ENCODE measurements around the gene ERF. TPM values are rescaled to one million over a fixed set of nuclear protein-coding genes. Genes with fewer than 3 reads are reported as not detected.

Gene ERF
- 10.6 and 20.4 TPM in 2 replicates for total RNA-seq (ENCODE audit: low replicate concordance)

GRCh38 chr19:42254850-42255765 is at the start of gene ERF:
Gene ERF (minus strand): TSS chr19:42255128. CDS start chr19:42254999, 129 bp downstream.

DNA sequence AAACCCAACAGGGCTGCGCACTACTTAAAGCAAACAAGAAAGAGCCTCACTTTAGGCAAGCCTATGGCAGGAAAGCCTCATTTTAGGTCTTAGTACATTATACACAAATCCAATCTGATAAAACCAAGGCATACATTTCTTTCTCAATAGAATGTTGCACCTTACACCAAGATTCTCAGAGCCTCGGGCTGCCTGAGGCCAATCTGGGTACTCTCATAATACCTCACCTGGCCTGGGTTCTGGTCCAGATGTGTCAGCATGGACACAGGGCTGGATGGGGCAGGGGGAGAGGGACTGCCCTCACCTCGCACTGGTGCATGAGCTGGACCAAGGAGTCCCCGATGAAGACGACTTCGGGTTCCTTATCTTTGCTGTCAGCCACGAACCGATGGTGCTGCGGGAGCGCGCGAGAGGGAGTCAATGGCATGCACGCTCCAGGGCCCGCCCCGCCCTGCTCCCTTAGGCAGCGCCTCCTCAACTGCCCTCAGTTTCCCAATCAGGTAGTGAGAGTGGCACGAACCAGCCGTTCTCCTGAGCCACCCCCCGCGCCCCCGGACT is 46.8 kb upstream of the ERF start, which contains the start of gene PRR19:
PRR19 (plus strand) TSS at position 487 of the 558 bp plus-strand sequence. CDS start 7,453 bp downstream, outside the sequence.

GRCh38 chr19:42268704-42269477 is 14.0 kb upstream of the ERF start, which contains the start of gene CIC:
Gene CIC (plus strand): TSS chr19:42269252. CDS start chr19:42271784, 2,532 bp downstream.

DNA sequence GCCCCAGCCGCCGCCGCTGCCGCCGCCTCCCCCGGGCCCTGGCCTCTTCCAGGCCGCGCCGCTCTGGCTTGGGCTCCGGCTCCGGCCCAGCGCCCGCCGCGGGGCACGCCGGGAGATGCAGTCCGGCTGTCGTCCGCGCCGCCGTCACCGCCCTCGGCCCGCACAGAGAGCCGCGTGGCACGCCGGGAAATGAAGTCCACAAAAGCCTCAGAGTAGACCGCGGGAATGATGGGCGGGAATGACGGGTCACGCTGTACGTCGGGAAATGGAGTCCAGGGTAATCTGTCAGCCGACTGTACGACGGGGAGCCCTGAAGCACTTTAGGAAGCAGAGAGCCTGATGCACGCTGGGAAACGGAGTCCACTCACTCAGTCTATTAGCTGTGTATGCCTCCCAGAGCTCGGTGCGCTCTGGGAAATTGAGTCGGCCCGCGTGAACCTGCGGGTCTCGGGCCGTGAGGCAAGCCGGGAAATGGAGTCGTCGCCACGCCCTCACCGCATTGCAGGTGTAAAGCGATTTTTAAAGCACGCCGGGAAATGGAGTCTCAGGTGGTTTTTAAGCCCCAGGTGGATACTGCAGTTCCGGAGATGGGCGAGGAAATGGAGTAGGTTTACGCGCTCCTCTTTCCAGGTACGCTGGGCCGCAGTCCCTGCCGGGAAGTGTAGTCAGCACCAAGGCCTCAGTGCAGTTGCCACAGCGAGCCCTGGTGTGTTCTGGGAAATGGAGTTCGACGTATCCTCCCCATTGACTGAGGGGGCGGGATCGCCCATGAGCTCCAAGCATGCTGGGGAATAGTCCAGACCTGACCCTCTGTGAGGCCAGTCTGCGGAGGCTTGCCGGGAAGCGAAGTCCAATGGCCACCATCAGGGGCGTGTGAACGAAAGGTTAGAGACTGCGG is 12.2 kb downstream of the ERF start, which contains the start of gene GSK3A:
GSK3A (minus strand) TSS at position 91 of the 898 bp plus-strand sequence. CDS start 137 bp downstream, outside the sequence.

GRCh38 chr19:42219812-42220750 is 34.8 kb downstream of the ERF start, which contains the start of gene ZNF526:
Gene ZNF526 (plus strand): TSS chr19:42220312. CDS start chr19:42224404, 4,092 bp downstream.

GRCh38 chr19:42217520-42218437 is 37.1 kb downstream of the ERF start, which contains the start of gene DEDD2:
Gene DEDD2 (minus strand): TSS chr19:42217677. CDS start chr19:42217007, 670 bp downstream.

Other genes with a start within 250 kb of the ERF start
- 0.23 TPM in 1 of 2 replicates, not detected in the other for gene GRIK5, start 184.9 kb downstream of the ERF start, total RNA-seq (ENCODE audit: low replicate concordance)
- gene ZNF574, start 179.0 kb downstream of the ERF start, total RNA-seq (ENCODE audit: low replicate concordance), result 6.6 and 8.2 TPM in 2 replicates
- gene POU2F2, start 122.7 kb downstream of the ERF start, total RNA-seq (ENCODE audit: low replicate concordance), result 0.08 and 0.12 TPM in 2 replicates
- gene DEDD2, start 37.5 kb downstream of the ERF start, total RNA-seq (ENCODE audit: low replicate concordance), result 10.8 and 16.6 TPM in 2 replicates
- 10.1 and 12.5 TPM in 2 replicates for gene ZNF526, start 34.8 kb downstream of the ERF start, total RNA-seq (ENCODE audit: low replicate concordance)
- 4.9 and 7.9 TPM in 2 replicates for gene GSK3A, start 12.5 kb downstream of the ERF start, total RNA-seq (ENCODE audit: low replicate concordance)
- gene CIC, start 14.1 kb upstream of the ERF start, total RNA-seq (ENCODE audit: low replicate concordance), result 9.4 and 11.2 TPM in 2 replicates
- 0.15 TPM in 1 of 2 replicates, not detected in the other for gene PRR19, start 47.0 kb upstream of the ERF start, total RNA-seq (ENCODE audit: low replicate concordance)
- 8.4 and 30.9 TPM in 2 replicates for gene PAFAH1B3, start 47.5 kb upstream of the ERF start, total RNA-seq (ENCODE audit: low replicate concordance)
- 0.12 TPM in 1 of 2 replicates, not detected in the other for gene TMEM145, start 58.2 kb upstream of the ERF start, total RNA-seq (ENCODE audit: low replicate concordance)
- 17.9 and 18.6 TPM in 2 replicates for gene MEGF8, start 70.5 kb upstream of the ERF start, total RNA-seq (ENCODE audit: low replicate concordance)
- gene CNFN, start 135.2 kb upstream of the ERF start, total RNA-seq (ENCODE audit: low replicate concordance), result not detected in 2 replicates
- gene LIPE, start 172.3 kb upstream of the ERF start, total RNA-seq (ENCODE audit: low replicate concordance), result 0.90 and 1.5 TPM in 2 replicates
- gene CXCL17, start 187.8 kb upstream of the ERF start, total RNA-seq (ENCODE audit: low replicate concordance), result not detected in 2 replicates